GM12873 (cell line): ENCODE results near the gene SLC15A2.

Source experiments
- CTCF ChIP-seq: IDR thresholded peaks from 2 replicates; pipeline ENCODE4 v1.5.1; 2012; ENCODE audit warnings: low read depth, mild to moderate bottlenecking, moderate library complexity, low read length, control low read depth; ENCODE audit not compliant: insufficient read depth; ENCODE audit errors: missing control alignments

Gene SLC15A2

DNA sequence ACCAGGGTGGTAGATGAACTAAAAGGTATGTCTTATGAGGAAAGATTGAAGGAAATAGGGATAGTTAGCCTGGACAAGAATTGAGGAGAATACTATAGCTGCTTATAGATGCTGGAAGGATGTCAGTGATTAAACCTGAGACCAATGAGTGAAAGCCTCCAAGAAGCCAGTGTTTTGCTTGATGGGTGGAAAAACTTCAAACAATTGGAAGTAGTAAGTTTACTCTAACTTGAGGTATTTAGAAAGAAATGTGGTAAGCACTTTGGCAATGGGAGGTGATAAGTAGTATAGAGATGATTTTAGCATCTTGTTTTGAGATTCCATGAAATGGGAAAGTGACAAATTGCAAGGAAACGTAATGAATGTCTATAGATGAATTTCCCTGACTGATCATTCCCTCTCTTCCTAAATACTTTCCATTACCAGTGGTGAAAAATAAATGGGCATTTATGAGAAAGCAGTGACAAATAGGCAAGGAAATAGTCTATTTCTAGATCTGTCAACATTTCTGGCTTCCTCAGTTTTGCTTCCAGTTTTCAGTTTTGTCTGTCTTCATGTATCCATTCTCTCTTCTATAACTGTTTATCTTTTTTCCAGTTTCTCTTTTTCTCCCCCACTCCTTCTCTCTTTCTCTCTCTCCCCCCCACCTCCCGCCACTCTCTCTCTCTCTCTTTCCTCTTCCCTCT lies 19.2 kb downstream of the SLC15A2 start:
- no peak for TF ChIP-seq CTCF

DNA sequence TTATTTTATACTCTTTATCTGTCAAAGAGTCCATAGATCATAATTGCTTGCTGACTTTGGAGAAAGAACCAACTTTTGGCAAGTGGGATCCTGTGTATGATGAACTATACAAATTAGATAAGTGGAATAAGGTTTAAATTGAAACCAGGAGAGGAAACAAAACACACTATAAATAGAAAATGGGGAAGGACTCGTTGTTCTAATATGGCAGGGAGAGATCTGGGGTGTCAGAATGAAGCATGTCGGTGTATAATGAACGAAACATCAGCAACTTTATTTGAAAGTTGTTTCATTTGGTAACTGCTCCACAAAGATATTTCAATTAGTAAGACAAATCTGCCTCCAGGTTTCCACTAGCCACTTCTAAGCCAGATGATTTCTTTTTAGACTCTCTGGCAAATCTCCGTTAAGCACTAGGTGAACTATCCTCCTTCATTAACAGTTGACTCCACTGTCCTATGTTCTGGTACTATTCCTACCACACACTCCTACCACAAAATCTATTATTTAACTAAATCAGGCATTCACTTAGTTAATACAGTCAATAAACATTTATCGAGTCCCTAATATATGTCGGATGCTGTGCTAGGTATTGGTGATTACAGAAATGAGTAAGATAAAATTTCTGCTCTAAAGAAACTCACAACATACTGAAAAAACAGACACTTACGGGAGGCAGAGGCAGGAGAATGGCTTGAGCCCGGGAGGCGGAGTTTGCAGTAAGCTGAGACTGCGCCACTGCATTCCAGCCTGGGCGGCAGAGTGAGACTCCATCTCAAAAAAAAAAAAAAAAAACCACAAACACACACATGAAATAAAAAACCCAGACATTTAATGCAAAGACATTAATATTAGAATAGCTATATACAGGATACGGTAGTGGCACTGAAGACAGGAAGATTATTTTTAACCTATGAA lies 20.1 kb downstream of the SLC15A2 start:
- TF ChIP-seq CTCF, result no peak

DNA sequence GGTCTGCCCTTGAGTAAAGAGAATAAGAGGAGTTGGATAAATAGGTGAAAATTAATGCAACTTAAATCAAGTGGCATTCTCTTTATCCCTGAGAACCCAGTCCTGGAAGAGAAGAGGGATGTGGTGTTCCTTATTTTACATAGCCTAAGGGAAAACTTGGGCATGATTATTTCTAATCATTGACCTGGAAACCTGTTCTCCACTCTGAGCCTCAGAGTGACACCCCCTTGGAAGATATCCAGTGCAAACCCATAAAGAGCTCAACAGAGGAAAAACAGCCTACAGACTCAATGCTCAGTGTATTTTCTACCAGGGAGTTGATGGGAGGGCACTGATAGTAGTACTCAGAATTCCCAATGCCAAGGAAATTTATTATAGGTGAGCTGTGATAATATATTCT lies 22.0 kb downstream of the SLC15A2 start:
- TF ChIP-seq CTCF, result no peak

- TF ChIP-seq CTCF, result no peak
Measured at GRCh38 chr3:121918779-121919483, 24.7 kb downstream of the SLC15A2 start.

DNA sequence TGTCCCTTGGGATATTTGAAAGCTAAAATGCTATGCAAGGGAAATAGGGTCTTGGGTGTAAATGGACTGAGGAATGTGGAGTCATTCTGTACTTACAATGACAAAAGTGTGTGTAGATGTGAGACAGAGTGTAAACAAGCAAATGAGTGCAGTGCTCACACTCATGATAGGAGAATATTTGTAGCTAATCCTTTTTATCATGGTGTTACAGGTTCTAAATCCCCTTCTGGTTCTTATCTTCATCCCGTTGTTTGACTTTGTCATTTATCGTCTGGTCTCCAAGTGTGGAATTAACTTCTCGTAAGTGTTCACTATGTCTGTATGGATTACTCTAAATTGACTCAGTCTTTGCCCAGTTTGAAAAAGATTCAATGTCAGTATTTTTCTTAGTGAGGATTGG lies 30.5 kb downstream of the SLC15A2 start:
- no peak for TF ChIP-seq CTCF

- TF ChIP-seq CTCF, result no peak
Measured at GRCh38 chr3:121926380-121926779, 32.2 kb downstream of the SLC15A2 start.

- no peak for TF ChIP-seq CTCF
Measured at GRCh38 chr3:121941592-121941991, 47.4 kb downstream of the SLC15A2 start.
